ENCODE results near the gene SPAST. TPM values are rescaled to one million over a fixed set of nuclear protein-coding genes. Genes with fewer than 3 reads are reported as not detected.
"Not testable (repeated sequence)": the region's sequence is repeated elsewhere in the genome, so short reads cannot be mapped to it uniquely, and the experiment has no call there.

SPAST gene
- total RNA-seq, 2 experiments from 2014 or later = 15.3 to 15.8 TPM

GRCh38 chr2:32200814-32201213 lies 137.5 kb downstream of the SPAST start:
- intact Hi-C loops (cut with micrococcal nuclease) = no loop called here
- no peak overlapping the region for H3K27ac Mint-ChIP-seq
- POLR2A ChIA-PET = no interaction called here

GRCh38 chr2:32203428-32203827 lies 140.1 kb downstream of the SPAST start:
- H3K4me1 Mint-ChIP-seq (ENCODE audit: low read depth); POLR2A ChIA-PET; H3K27me3 Mint-ChIP-seq; intact Hi-C loops (cut with micrococcal nuclease); H3K9me3 Mint-ChIP-seq; H3K4me3 Mint-ChIP-seq; H3K27ac Mint-ChIP-seq; DNase-seq; CTCF ChIA-PET: not testable (repeated sequence)
- H3K36me3 Mint-ChIP-seq = peaks cover 28% of the 10 kb centered on the region

More at GRCh38 chr2:32200814-32201213, 137.5 kb downstream of the SPAST start:
- Mint-ChIP-seq H3K9me3 (no peaks in the 10 kb centered on the region), H3K4me1 (ENCODE audit: low read depth) (peaks cover 3% of the 10 kb centered on the region), H3K36me3 (peaks cover 33% of the 10 kb centered on the region), H3K27me3 (no peaks in the 10 kb centered on the region), H3K4me3 (no peak overlapping the region)
- CTCF ChIA-PET = no interaction called here
- DNase-seq = no peak

Other genes with a start within 250 kb of the SPAST start
- 10 to 100 TPM; 44.7 to 47.6 TPM for gene MEMO1, start 52.5 kb upstream of the SPAST start, total RNA-seq
- 10 to 100 TPM; 81.6 to 89.2 TPM for gene DPY30, start 23.8 kb upstream of the SPAST start, total RNA-seq
- 10 to 100 TPM; 22.0 to 23.5 TPM for gene SLC30A6, start 102.3 kb downstream of the SPAST start, total RNA-seq
- gene NLRC4, start 201.3 kb downstream of the SPAST start, total RNA-seq = under 1 TPM; 0.27 to 0.33 TPM
- gene YIPF4, start 214.3 kb downstream of the SPAST start, total RNA-seq = 10 to 100 TPM; 43.5 to 44.3 TPM